Middle frontal gyrus (tissue), 1 donor: ENCODE measurements around the gene CRYGA.

Experiments used
- DNase-seq: peaks from one replicate; pipeline ENCODE4 v3.0.0-alpha.2; 2015; ENCODE audit warnings: low spot score; ENCODE audit errors: extremely low spot score

CRYGA gene, protein sequence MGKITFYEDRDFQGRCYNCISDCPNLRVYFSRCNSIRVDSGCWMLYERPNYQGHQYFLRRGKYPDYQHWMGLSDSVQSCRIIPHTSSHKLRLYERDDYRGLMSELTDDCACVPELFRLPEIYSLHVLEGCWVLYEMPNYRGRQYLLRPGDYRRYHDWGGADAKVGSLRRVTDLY

DNA sequence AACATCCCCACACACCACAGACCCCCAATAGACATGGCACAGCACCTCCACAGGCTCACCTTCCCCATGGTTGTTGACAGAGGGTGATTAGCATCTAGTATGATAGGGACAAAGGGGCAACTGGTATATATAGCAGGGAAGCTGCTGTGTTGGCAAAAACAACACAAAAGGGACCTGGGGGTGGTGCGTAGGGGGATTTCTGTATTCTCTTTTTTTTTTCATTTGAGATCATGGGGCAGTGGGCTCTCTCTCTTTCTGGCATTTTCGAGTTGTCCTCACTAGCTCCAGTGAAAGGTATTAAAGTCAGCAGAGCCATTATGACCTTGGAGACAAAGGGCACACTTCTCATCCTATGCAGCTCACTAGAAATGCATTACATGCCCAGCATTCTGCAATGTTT, at the start of gene CRYGA:
TSS of gene CRYGA (minus strand) at position 101 of the 400 bp plus-strand sequence. CDS start at position 68, 33 bp downstream.
- no peak for DNase-seq

GRCh38 chr2:208210688-208211451, 47.5 kb upstream of the CRYGA start:
- no peak for DNase-seq

DNA sequence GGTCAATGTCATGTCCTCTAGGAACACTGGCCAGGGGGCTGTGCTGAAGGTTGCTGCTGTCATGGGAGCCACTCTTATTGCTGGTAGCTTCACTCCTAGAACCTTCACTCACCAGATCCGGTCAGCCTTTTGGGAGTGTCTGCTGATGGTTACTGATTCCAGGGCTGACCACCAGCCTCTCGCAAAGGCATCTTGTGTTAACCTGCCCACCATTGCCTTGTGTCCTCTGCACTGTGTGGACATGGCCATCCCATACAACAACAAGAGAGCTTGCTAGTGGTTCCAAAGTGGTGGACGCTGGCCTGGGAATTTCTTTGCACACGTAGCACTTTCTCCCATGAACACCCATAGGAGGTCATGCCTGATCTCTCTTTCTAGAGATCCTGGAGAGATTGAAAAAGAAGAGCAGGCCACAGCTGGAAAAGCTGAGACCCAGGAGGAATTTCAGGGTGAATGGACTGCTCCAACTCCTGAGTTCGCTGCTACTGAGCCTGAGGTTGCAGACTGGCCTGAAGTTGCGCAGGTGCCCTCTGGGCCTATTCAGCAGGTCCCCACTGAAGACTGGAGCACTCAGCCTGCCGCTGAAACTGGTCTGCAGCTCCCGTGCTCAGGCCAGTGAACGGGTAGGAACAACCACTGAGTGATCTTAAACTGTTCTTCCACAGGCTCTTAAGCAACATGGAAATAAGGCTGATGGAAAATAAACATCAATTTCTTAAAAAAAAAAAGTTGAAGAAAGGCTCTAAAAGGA, 45.1 kb upstream of the CRYGA start:
- no peak for DNase-seq

DNA sequence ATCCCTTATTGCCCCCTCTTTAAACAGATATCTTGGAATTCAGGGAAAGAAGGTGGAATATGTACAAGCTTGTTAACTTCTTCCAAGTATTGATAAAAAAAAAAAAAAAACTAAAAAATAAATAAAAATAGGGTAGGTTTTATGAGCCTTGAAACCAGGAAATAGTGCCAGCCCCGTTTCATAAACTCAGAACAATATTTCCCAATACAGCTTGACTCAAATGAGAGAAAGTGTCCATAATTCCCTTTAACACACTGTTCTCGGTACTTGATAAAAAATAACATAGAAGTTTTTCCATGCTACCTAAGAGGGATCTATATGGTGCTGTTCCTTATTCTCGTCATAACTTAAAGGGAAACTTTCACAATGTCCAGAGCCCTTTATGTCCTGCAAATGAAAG, 44.4 kb upstream of the CRYGA start:
- DNase-seq: no peak

DNA sequence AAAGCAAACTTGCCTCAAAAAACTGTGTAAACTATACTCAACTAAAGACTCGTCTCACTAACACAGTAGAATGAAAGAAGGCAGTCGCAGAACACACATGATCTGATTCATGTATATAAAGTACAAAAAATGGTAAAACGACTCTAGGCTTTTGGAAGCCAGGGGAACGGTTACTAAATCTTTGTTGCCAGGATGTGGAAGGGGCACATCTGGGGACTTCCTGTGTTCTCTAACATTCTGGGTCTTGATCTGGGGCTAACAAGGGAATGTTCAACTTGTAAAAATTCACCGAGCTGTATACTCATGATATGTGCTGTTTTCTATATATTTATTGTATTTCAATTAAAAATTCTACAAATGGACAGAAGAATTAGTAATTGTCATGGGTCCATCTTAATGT, 40.8 kb upstream of the CRYGA start:
- DNase-seq: no peak

GRCh38 chr2:208195531-208195930, 32.1 kb upstream of the CRYGA start:
- DNase-seq: no peak

GRCh38 chr2:208192611-208193236, 29.3 kb upstream of the CRYGA start:
- DNase-seq: no peak

DNA sequence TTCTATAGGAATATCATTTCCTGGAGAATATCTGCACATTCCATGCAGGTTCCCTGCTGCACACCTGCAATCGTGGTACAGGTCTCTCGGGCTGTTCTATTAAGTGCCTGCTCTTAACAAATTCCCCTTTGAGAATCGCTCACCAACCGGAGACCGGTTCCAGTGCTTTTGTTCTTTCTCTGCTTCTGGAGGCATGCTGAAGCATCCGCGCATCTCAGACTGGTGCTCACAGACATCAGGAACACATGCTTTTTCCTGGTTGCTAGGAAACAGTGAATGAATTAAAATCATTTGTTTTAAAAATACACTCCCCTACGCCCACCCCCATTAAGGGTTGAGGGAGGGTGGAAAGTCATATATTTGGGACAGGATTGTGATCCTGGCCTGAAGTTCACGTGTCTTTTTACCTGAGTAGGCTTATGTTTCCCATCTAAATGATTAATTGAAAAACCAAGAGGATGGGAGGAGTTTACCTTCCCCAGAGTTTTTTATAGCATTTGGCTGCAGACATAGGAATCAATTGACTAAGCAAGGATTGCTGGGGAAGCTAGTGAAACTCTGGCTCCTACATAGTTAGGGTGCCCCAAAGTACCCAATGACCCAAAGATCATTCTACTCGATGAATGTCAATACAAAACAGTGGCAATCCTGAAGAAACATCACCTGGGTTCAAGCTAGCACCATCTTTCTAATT, 26.6 kb upstream of the CRYGA start, which contains the start of gene C2orf80:
TSS of gene C2orf80 (minus strand) at position 221 of the 694 bp plus-strand sequence. CDS start 3,044 bp downstream, outside the sequence.
- no peak for DNase-seq

- no peak for DNase-seq
Measured at GRCh38 chr2:208189069-208189809, 25.9 kb upstream of the CRYGA start.

DNA sequence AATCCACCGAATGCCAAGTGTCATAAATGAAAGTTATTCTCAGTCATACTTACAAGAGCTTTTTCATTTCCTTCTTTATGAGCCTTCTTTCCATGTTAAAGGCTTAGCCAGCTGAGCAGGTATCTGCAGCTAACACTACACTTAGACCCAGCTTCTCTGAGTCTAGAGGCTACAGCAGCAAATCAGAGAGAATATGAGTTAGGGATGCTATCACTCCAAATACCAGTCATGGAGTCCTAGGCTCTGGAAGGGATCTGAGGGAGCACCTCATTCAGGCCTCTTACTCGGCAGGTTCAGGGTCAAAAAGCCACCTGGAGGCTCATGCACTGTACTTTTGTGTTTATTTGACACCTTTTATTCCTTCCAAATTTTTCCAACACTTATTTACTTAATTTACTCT, 23.5 kb upstream of the CRYGA start:
- no peak for DNase-seq

GRCh38 chr2:208186465-208186864, 23.1 kb upstream of the CRYGA start:
- DNase-seq: no peak

DNA sequence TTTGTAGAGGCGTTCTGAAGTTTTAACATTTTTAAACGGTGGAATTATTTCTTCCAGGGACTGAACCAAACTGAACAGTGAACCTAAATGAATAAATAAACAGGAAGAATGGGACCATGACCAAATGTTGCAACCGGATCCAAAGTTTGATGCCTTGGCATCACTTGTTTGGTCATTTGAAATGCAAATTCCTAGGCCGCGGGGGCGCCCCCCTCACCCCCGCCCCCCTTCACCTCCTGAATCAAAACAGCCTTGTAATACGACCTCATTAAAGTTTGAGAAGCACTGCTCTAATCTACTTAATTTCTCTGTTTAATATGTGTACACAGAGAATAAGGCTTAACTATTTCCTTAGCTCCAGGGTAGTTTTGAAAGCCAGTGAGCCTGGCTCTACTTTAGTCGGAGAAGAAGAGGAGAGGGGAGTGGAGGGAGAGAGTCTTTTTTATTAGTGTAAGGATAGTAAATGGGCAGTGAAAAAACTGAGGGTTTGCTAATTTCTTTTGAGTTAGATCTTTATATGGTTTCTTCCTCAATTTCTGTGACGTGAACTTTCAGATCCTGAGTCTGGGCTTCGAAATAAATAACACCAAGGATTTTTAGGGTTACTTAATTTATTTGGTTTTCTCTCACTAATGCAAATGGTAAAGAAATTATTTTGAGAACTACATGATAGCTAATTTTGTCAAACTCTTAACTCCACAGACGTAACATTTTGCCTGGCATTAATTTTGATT, 20.8 kb upstream of the CRYGA start:
- no peak for DNase-seq

DNA sequence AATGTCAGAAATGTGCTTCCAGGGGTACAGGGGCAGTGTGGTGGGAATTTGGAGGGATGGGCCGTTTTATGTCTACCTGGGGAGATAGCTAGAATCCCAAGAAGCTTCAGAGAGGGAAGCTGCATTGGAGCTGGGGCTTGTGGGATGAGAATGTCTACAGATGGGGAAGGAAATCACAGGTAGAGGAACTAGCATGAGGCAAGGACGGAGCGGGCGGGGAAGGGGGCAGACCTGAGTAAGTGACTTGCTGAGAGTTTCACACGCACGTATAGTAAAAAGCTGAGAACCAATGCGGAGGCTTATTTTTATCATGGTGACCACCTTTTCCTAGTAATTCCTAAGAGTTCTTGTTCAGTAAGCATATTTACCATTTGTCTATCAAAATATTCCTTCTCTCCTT, 20.1 kb upstream of the CRYGA start:
- DNase-seq: no peak

DNA sequence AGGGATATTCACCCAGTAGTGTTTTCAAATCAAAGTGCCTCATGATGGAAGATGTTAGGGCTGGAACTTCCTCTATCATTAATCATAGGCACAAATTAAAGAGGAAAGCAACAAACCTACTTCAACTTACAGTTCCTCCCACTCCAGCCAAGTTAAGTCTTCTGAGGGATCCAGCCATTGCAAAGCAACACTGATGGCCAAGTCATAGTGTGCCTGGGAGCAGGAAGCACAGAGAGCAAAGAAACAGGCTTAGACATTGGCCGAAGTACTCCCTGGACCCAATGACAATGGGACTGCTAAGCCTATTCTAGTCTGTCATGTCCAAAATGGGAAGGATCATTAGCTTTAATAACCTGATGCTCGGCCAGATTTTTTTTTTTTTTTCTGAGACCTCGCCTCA, 19.4 kb upstream of the CRYGA start:
- no peak for DNase-seq

- no peak for DNase-seq
Measured at GRCh38 chr2:208179028-208179609, 15.7 kb upstream of the CRYGA start.

DNA sequence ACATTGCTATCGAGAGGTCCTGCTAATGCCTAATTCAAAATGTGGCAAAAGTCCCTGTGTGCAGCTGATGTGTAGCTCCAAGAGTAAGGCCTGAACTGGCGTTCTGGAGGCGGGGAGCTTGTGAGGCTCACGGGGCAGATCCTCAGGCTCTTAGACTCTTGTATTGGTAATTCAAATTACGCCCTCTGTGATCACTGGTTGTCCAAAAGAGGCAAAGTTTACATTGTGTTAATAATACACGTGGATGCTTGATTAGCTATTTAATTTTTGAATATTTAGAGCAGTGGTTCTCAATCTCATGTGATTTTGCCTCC, 12.4 kb upstream of the CRYGA start:
- DNase-seq: no peak

DNA sequence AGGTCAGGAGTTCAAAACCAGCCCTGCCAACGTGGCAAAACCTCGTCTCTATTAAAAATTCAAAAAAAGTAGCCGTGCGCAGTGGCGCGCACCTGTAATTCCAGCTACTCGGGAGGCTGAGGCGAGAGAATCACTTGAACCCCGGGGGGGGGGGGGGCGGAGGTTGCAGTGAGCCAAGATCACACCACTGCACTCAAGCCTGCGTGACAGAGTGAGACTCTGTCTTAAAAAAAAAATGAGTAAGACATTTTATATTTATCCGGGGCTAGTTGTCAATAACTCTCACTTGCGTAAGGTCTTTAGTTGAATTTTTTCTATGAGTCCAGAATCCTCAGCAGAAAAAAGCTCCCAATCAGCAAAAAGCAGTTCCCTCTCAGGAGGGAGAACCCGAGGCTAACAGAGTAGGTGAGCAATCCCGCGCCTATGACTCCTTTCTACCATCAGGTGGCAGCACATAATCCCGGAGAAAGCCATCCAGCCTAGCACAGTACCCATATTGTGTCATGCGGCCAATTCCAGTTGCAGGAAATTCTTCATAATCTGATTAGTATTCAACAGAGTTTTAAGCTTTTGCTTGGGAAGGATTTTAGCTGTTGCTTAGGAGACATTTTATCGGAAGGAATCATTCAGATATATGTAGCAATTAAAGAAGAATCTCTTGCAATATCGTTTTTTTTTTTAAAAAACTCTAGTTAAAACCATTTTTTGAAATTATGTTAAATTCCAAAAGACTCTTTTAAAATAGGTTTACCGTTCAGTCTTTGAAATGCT, 11.9 kb upstream of the CRYGA start:
- peak; percentile 83 for DNase-seq

DNA sequence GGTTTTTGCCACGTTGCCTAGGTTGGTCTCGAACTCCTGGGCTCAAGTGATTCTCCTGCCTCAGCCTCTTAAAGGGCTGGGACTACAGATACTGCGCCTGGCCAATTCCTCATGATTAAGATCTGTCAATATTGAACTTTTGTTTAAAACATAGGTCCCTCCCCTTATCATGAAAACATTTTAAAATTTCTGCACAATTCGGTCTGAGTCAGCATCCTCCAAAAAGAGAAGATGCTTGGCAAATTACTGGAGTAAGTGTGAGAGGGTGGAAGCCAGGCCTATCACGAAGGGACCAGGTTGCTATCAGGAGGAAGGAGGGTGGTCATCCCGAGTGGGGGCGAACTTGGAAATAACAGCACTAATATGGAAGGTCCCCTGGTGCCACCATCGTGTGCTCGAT, 10.8 kb upstream of the CRYGA start:
- DNase-seq: no peak

DNA sequence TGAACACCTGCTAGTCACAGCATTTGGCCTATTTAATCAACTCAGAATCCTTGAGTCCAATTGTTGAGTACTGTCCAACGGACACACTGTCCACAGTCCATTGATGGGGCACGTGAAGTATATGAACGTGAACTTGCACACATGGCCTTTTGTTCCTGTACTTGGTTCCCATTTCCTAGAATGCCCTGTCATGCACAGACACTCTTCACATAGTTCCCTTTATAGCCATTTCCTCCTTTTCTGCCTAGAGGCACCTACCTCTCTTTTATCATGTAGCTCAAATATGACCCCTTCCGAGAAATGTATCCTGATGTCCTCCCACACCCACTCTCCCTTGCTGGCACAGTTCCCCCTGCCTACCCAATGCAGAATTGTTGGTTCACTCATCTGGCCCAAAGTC, 8.7 kb upstream of the CRYGA start:
- DNase-seq: no peak
